ENCODE measurements around the gene CNOT6L. TPM values are rescaled to one million over a fixed set of nuclear protein-coding genes. Genes with fewer than 3 reads are reported as not detected.

Gene CNOT6L
- total RNA-seq, 1 donor from 2014 or later, result 15.8 TPM

GRCh38 chr4:77712675-77713074 is 106.5 kb downstream of the CNOT6L start:
- no peaks in the 10 kb centered on the region for H3K27me3 ChIP-seq (ENCODE audit: control insufficient read depth, insufficient read depth, low read length)
- H3K4me3 ChIP-seq (ENCODE audit: low read depth, low read length), result no peak overlapping the region
- H3K36me3 ChIP-seq (ENCODE audit: control insufficient read depth, insufficient read depth, low read length), result no peaks in the 10 kb centered on the region
- DNase-seq (ENCODE audit: low read depth), result no peak
- TF ChIP-seq, protein P1, sequence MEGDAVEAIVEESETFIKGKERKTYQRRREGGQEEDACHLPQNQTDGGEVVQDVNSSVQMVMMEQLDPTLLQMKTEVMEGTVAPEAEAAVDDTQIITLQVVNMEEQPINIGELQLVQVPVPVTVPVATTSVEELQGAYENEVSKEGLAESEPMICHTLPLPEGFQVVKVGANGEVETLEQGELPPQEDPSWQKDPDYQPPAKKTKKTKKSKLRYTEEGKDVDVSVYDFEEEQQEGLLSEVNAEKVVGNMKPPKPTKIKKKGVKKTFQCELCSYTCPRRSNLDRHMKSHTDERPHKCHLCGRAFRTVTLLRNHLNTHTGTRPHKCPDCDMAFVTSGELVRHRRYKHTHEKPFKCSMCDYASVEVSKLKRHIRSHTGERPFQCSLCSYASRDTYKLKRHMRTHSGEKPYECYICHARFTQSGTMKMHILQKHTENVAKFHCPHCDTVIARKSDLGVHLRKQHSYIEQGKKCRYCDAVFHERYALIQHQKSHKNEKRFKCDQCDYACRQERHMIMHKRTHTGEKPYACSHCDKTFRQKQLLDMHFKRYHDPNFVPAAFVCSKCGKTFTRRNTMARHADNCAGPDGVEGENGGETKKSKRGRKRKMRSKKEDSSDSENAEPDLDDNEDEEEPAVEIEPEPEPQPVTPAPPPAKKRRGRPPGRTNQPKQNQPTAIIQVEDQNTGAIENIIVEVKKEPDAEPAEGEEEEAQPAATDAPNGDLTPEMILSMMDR (IDR thresholded peaks at IDR 0.05; ENCODE audit: insufficient read depth, low read length, poor library complexity, severe bottlenecking), result no peak

DNA sequence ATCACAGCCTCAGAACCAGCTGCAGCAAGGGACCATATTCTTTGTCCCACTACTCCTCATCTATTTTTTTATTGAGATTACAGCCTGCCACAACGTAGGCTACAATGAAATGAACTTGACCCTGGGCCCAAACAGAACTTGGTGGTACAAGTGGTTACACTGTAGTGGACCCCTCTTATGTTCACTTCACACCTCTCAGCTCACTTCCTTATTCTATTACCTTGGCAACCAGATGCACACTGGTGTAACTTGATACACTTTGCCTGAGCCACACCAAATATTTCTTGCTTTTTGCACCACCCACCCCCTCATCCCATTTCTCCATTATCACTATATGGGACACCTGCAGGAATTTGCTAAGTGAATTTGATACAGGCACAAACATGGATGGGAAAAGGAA is 107.7 kb downstream of the CNOT6L start:
- TF ChIP-seq, protein P1 (IDR thresholded peaks at IDR 0.05; ENCODE audit: insufficient read depth, low read length, poor library complexity, severe bottlenecking), result no peak
- no peaks in the 10 kb centered on the region for H3K27me3 ChIP-seq (ENCODE audit: control insufficient read depth, insufficient read depth, low read length)
- H3K36me3 ChIP-seq (ENCODE audit: control insufficient read depth, insufficient read depth, low read length), result no peaks in the 10 kb centered on the region
- H3K4me3 ChIP-seq (ENCODE audit: low read depth, low read length), result no peak overlapping the region
- DNase-seq (ENCODE audit: low read depth), result no peak

DNA sequence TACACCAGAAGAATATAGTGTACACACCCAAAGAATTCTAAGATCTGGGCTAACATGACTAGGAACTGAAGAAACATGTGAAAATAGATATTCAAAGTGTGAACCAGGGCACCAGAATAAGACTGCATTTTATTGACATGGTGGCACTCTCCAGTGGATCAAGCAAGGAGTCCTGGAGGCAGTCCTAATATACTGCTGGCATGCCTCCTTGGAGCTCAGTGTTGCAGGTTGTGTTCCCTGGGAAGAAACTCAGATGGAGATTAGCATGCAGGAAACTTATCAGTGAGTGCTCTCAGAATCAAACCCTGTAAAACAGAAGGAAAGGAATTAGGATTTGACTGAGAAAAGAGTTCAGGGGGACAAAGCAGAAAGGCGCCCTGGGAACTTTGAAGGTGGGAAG is 108.5 kb downstream of the CNOT6L start:
- DNase-seq (ENCODE audit: low read depth), result no peak
- no peaks in the 10 kb centered on the region for H3K36me3 ChIP-seq (ENCODE audit: control insufficient read depth, insufficient read depth, low read length)
- no peak overlapping the region for H3K4me3 ChIP-seq (ENCODE audit: low read depth, low read length)
- H3K27me3 ChIP-seq (ENCODE audit: control insufficient read depth, insufficient read depth, low read length), result no peaks in the 10 kb centered on the region
- TF ChIP-seq, protein P1 (IDR thresholded peaks at IDR 0.05; ENCODE audit: insufficient read depth, low read length, poor library complexity, severe bottlenecking), result no peak

GRCh38 chr4:77710059-77710458 is 109.1 kb downstream of the CNOT6L start:
- no peak for DNase-seq (ENCODE audit: low read depth)
- H3K4me3 ChIP-seq (ENCODE audit: low read depth, low read length), result no peak overlapping the region
- TF ChIP-seq, protein P1 (IDR thresholded peaks at IDR 0.05; ENCODE audit: insufficient read depth, low read length, poor library complexity, severe bottlenecking), result no peak
- H3K27me3 ChIP-seq (ENCODE audit: control insufficient read depth, insufficient read depth, low read length), result no peaks in the 10 kb centered on the region
- no peaks in the 10 kb centered on the region for H3K36me3 ChIP-seq (ENCODE audit: control insufficient read depth, insufficient read depth, low read length)

GRCh38 chr4:77706717-77707116 is 112.5 kb downstream of the CNOT6L start:
- H3K27me3 ChIP-seq (ENCODE audit: control insufficient read depth, insufficient read depth, low read length), result no peaks in the 10 kb centered on the region
- TF ChIP-seq, protein P1 (IDR thresholded peaks at IDR 0.05; ENCODE audit: insufficient read depth, low read length, poor library complexity, severe bottlenecking), result no peak
- DNase-seq (ENCODE audit: low read depth), result no peak
- H3K36me3 ChIP-seq (ENCODE audit: control insufficient read depth, insufficient read depth, low read length), result no peaks in the 10 kb centered on the region
- no peak overlapping the region for H3K4me3 ChIP-seq (ENCODE audit: low read depth, low read length)

DNA sequence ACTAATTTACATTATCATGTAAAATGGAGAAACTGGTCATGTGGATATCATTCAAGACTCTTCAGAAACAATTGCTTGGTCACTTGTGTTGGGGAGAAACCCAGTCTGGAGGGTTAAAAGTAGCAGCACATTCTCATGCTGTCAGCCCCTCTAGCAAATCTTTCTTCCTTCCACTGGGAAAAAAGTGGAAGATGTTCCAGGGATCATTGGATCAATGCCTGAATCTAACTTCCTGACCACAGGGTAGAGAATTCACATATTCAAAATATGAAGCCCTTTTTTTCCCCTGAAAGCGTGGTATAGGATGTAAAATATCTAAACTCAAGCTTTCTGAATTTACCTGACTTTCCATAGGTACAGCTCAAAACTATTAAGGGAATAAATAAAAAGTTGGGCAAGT is 115.5 kb downstream of the CNOT6L start:
- Histone ChIP-seq H3K4me3 (ENCODE audit: low read depth, low read length) (no peak overlapping the region), H3K27me3 (ENCODE audit: control insufficient read depth, insufficient read depth, low read length) (no peaks in the 10 kb centered on the region), H3K36me3 (ENCODE audit: control insufficient read depth, insufficient read depth, low read length) (no peaks in the 10 kb centered on the region)
- TF ChIP-seq, protein P1 (IDR thresholded peaks at IDR 0.05; ENCODE audit: insufficient read depth, low read length, poor library complexity, severe bottlenecking), result no peak
- no peak for DNase-seq (ENCODE audit: low read depth)
